NCI-H748 (cell line): ENCODE results near the gene SFTPA1.
"Not testable (repeated sequence)": the region's sequence is repeated elsewhere in the genome, so short reads cannot be mapped to it uniquely, and the experiment has no call there.

Experiments used
- DNase-seq: peaks from one replicate; lab custom pipeline; 2025; ENCODE audit not compliant: unreplicated experiment; lab: John Stamatoyannopoulos, UW

SFTPA1 gene

DNA sequence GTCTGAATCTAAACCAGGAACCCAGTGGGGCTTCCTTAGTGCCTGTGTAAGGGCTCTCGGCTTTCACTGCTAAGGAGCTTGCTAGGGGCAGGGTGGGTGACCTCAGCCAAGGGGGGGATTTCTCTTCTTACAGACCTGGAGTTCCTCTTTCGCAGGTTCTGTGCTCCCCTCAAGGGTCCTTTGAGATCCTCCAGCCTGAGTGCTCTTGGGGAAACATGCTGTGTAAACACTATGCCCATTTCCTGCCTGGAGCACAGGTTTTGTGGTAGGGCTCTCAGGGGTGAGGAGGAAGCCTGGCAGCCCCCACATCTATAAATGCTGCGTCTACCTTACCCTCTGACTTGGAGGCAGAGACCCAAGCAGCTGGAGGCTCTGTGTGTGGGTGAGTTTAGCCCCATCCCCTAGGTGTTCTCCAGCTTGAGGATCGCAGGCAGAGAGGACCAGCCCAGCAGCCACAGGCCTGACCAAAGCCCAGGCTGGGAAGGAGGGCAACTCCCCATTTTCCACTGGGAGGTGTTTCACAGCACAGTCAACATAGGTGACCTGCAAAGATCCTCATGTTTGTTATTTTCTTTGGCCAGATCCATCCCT lies at the start of gene SFTPA1:
TSS of gene SFTPA1 (plus strand) at position 339 of the 591 bp plus-strand sequence. CDS start 887 bp downstream, outside the sequence.
- no peak for DNase-seq

DNA sequence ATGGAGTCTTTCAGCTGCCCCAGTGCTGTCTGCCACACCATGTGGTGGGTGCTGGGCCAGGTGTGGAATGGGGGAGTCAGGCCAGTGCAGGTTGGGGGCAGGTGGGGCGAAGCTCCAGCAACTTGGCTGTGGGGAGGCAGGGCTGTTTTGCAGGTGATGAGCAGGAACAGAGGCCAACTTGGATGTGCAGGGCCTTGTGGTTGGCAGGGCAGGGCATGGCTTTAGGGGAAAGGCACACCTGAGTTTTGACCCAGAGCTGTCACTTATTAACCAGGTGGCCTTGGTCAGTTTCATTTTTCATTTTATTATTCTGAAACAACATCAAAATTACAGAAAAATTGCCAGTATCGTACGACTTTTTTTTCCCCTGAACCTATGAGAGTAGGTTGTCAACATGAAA lies 49.5 kb upstream of the SFTPA1 start:
- no peak for DNase-seq

DNA sequence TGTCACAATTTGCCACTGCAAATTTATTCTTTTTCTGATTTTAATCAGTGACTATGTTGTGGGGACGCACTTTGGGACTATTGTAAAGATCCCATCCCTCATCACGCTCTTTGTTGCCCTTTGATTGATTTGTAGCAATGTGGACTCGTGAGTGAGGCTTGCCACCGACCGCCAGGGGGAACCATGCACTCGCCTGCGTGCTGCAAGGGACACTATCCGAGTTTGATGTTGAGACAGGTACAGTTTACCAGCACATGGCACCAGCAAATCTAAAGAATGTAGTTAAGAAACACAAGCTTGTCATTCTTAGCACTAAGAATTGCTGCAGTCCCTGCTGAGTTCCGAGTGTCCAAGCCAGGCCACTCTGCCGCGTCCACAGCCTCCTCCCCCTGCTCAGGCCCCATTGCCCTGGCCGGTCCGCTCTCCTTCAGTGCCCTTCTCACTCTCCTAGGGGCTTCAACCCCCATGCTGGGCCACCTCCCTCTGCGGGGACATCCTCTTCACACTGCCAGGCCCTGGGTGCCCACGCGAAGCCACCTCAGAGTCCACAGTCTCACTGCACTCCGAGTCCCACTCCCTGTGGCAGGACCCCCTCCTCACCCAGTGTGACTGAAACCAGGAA lies 48.5 kb upstream of the SFTPA1 start:
- peak; percentile 57 for DNase-seq

DNA sequence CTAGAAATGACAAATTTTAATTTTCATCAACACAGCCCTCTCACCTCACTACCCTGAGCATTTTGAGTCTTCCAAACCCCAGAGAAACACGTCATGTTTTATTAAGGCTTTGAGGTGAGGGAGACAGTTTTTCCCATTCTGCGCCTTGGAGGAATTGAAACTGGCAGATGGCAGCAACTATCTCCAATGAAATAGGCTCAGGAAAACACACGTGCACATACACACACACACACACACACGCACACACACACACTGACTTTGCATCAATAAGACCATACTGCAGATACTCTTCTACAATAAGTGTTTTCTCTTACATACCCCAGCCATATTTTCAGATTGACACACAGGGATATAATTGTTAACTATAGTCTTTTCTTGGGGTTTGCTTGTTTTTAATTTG lies 47.3 kb upstream of the SFTPA1 start:
- no peak for DNase-seq

DNA sequence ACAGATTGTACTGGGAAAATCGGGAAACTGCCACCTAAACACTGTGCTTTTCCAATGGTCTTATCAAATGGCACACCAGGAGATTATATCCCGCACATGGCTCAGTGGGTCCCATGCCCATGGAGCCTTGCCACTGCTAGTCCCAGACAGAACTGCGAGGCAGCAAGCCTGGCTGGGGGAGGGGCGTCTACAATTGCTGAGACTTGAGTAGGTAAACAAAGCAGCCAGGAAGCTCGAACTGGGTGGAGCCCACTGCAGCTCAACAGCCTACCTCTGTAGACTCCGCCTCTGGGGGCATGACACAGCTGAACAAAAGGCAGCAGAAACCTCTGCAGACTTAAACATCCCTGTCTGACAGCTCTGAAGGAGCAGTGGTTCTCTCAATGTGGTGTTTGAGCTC lies 40.1 kb upstream of the SFTPA1 start:
- peak; percentile 23 for DNase-seq

DNA sequence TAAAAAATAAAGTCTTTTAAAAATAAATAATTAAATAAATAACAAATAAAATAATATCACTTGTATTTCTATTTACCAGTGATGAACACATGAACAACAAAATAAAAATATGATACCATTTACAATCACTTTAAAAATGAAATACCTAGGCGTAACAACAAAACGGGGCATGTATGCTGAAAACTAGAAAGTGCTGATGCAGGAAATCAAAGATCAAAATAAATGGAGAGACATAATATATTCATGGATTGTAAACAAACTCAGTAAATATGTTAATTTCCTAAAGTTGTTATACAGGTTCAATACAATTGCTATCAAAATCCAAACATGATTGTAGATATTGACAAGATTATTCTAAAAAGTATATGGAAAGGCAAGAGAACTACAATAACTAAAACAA lies 31.4 kb upstream of the SFTPA1 start:
- DNase-seq: no peak

DNA sequence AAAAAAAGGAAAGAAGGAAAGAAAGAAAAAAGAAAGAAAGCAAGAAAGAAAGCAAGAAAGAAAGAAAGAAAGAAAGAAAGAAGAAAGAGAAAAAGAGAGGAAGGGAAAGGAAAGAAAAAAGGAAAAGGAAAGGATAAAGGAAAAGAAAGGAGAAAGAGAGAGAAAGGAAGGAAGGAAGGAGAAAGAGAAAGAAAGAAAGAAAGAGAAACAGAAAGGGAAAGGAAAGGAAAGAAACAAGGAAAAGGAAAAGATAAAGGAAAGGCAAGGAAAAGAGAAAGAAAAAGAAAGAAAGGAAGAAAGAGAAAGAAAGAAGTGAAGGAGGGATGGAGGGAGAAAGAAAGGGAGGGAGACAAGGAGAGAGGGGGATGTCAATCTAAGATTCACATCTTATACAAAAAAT lies 29.7 kb upstream of the SFTPA1 start:
- no peak for DNase-seq

DNA sequence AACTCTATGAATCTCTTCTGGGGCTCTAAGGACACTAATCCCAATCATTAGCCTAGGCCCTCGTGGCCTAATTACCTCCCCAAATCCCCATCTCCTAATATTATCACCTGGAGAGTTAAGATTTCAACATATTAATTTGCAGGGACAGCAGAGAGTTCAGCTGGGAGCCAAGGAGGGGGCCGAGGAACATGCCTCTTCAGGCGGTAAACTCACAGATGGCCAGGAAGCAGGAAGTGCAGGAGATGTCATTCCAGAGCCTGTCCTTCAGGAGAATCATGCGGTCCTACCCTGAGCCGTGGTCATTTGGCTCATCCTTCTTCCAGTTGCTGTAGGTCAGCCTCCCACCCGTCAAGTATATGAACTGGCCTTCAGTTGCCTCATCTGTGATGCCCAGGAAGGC lies 28.6 kb upstream of the SFTPA1 start:
- no peak for DNase-seq

DNA sequence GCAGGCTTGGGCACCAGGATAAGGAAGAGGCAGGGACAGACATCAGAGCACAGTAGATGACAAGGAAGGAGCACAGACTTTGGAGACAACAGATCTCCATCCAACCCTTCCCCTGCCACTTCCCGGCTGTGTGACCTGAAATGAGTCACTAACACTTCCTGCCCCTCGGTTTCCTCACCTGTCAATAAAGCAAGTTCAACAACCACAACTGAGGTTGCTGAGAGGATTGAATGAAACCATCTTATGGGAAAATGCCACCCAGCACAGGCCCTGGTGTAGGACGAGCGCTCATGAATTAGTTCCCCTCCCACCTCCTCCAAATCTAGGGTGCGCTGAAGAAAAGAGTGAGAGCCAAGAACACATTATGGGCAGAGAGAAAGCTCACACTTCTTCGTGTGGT lies 27.8 kb upstream of the SFTPA1 start:
- not testable (repeated sequence) for DNase-seq

DNA sequence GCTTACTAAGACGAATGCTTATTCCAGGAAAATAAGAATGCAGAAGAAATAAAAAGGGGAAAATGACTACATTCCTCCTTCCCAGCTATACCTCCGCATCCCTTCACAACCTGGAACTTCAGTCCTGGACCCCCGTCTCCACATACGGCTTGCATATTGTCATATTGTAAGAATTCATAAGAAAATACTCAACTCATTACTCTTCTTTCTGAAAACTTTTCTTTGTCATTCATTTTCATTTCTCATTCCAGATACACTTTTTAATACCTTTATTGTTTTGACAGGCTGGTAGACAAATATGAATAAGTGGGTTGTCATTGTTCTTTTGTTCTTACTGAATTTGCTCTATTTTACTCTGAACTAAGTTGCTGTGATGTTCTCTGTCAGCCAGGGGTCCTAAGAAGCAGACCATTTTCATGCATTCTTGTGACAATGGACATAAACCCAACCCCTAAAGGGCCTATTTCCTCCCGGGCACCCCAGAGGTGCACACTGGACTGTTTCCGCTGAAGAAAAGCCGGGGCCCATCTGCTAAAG lies 27.2 kb upstream of the SFTPA1 start:
- DNase-seq: no peak

DNA sequence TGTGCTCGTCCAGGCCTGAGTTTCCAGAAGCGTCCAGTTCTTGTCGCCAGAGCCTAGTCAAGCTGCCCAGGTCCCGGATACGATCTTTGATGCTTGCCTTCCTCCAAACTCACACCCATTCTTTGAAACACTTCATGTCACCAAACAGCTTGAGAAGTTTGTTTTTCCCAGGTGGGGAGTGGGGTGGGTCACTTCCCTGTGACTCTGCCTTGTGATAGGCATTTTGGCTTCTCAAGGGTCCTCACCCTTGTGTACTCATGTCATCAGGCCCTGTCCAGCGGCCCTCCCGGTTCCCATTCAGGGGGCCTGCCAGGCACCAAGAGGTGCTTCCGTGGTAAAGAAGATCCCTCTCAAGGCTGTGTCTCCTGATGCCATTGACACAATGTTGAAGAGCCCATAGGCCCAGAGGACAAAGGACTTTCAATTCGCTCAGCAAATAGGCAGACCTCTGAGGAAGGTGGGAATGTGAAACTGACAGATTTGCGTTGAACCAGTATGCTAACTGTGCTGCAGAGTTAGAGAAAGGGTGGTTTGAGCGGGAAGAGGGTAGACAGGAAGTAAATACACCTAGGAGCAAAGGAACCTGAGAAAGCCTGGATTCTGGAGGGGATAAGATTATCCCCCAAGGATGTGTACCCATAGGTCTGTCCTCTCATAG lies 24.7 kb upstream of the SFTPA1 start:
- DNase-seq: no peak

DNA sequence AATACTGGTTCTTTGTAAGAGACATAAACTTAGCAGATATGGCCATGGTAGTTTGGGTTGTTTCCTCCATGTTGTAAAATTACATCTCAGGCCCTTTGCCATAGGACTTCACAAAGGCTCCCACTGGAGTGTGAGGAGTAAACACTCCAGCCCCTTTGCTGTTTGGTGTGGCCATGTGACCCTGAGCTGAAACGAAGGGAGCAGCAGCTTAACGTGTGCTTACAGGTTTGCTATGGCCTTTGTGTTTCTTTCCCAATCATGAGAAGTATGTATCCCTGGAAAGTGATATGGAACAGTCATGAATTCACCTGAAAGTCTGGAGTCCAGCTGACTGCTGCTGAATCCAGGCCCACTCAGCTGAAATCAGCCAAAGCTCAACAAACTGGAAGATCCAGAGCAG lies 23.8 kb upstream of the SFTPA1 start:
- DNase-seq: no peak

DNA sequence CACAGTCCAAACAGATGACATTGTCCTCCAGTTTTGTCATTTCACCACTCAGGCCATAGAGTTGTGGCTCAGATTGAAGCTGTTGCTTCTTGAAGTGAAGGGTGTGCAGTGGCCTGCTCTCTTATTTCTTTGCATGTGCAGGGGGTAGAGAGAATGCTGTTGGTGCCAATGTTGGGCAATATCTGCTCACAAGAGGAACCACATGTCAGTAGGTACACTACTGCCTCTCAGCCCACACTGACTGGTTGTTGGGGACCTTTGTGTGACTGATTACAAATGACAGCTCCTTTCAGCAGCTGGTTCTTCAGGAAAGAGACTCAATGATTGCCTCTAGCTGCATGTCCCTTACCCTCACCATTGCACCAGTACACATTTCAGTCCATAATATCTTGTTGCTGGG lies 21.9 kb upstream of the SFTPA1 start:
- DNase-seq: no peak

DNA sequence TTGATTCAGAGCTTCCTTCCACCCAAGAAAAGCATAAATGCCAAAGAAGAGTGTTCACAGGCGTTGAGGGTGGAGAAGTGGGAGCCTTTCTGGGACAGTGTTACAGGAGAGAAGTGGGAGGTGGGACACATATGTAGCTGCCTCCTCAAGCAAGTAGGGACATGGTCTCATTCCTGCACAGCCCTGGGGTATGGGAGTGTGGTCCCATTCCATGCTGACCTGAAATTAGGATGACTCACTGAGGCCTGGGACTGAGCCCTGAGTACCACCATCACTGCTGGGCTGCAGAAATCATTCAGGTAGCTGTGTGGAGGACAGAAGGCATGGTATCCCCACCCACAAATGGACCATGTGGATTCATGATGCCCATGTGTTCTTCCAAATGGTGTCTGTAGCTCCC lies 17.4 kb upstream of the SFTPA1 start:
- no peak for DNase-seq

DNA sequence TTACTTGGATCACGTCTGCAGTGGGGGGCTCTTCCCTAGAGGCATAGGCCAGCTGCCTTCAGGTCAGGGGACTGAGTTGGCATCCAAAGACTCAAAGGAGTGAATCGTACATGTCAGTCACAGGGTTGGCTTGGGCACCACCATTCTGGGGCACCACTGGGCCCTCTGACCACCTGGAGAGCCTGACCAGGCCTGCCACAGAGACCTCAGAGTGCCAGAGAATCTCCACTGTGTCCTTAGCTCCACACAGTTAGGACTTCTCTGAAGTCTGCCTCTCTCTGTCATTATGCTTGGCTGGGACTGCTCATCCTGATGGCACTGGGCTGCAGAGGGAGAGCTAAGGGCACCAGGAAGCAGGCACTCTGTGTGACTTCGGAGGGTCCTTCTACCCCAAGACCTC lies 16.2 kb upstream of the SFTPA1 start:
- not testable (repeated sequence) for DNase-seq

DNA sequence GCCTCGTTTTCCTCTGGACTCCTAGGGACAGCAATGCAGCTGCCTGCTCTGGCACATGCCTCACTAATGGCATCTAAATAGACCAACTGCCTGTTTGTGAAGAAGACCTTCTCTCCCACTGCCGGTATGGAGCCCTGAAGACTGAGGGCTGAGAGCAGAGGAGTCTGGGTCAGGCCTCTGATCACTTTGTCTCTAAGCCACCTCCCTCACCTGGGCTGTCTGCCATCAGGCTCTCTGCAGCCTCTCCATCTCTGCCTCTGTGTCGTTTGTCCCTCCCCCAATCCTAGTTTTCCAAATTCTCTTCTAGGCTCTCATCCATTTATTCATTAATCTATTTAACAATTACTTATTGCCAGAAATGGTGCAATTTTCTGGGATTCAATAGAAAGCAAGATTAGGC lies 15.2 kb upstream of the SFTPA1 start:
- DNase-seq: no peak

DNA sequence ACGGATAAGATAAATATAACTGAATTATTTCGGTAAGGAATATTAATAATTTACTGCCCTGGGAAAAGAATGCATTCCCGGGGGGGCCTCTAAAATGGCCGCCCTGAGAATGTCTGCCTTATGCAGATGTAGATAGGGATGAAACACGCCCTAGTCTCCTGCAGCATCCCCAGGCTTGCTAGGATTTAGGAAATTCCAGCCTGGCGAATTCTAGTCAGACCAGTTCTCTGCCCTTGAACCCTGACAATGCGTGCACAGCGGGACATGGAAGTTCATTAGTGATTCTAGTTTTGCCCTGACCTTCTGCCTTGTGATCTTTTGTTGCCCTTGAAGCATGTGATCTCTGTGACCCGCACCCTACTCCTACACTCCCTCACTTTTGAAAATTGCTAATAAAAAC lies 11.1 kb upstream of the SFTPA1 start:
- DNase-seq: not testable (repeated sequence)

DNA sequence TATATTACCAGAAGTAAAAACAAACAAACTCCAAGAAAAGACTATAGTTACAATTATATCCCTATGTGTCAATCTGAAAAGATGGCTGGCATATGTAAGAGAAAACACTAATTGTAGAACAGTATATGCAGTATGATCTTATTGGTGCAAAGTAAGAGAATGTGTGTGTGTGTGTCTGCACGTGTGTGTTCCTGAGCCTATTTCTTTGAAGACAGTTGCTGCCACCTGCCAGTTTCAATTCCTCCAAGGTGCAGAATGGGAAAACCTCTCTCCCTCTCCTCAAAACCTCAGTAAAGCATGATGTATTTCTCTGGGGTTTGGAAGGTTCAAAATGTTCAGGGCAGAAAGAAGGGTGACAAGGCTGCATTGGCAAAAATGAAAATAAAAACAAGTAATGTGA lies 8.8 kb upstream of the SFTPA1 start:
- no peak for DNase-seq

DNA sequence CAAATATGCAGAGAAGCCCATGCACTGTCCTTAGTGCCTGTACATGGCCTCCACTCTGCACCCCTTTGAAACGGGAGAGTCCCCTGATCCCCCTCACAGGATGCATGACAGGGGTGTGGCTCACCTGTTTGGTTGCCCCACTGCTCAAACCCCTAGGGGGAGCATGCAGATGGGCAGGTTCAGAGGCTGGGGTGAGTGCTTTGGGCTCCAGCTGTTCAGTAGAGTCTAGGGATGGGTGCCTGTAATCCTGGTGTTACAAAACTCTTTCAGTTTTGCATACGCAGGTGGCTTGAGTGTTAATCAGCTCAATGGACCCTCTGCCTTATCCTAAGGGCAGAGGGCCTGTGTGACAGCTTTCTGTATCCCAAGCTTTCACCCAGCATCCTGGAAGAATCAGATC lies 7.8 kb upstream of the SFTPA1 start:
- DNase-seq: no peak

DNA sequence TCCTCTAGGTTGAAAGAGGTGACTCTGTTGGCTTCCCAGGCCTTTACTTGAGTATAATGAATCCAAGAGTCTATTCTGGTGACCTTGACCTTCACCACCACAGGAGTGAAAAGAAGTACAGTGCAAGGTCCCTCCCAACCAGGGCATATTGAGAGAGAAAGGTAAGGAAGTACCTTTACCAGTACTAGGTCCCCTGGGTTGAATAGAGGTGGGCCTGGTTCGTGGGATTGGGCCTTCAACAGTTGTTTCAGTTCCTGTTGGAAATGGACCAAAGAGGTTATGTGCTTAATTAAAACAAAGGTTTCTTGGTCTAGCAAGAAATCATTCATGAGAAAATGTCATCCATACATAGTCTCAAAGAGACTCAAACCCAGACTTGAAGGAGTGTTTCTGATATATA lies 6.4 kb upstream of the SFTPA1 start:
- DNase-seq: no peak

DNA sequence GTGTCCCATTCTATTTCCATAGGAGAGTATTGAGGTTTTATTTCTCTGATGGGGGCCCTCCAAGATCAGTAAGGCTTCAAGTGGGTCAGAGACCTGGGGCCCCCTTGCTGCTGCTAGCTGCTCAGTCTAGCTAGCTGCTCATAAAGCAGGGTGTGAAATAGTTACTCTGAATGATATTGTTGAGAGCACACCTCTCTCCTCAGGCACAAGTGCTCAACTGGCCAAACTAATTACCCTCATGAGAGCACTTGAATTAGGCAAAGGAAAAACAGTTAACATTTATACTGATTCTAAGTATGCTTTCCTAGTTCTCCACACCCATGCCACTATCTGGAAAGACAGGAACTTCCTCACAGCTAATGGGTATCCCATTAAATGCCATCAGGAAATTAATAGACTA lies 5.4 kb upstream of the SFTPA1 start:
- DNase-seq: no peak
